Gastrocnemius medialis (tissue), 4 donors: ENCODE results near the gene NDUFS6. TPM values are rescaled to one million over a fixed set of nuclear protein-coding genes. Genes with fewer than 3 reads are reported as not detected.

Experiments
- ATAC-seq, 2 donors: fragments of 150-250 bp; one replicate each; pipeline ENCODE4 v1.9.1; 2016
- DNase-seq, 2 donors: peaks; one replicate each; pipeline ENCODE4 v3.0.0-alpha.2; 2019
- H3K27ac ChIP-seq, 4 donors: fragments of 200-600 bp; sonication (generic); 1 replicate in 1 of 4; 2 replicates in 3 of 4; pipeline ENCODE4 v1.5.1; 2016 to 2018; ENCODE audit warnings: mild to moderate bottlenecking in 2 of 4, moderate library complexity in 1 of 4
- H3K27me3 ChIP-seq, 3 donors: fragments of 200-600 bp; sonication (generic) in 2 of 3; 1 replicate in 1 of 3; 2 replicates in 2 of 3; pipeline versions ENCODE4 v1.5.1 to v1.6.0; 2016 to 2019; ENCODE audit warnings: mild to moderate bottlenecking in 1 of 3, moderate library complexity in 1 of 3
- H3K36me3 ChIP-seq, 2 donors: fragments of 200-600 bp; sonication (generic) in 1 of 2; one replicate each; pipeline ENCODE4 v1.5.1; 2017 to 2018
- H3K4me1 ChIP-seq, 2 donors: fragments of 200-600 bp; sonication (generic) in 1 of 2; one replicate each; pipeline ENCODE4 v1.5.1; 2016 to 2017; ENCODE audit warnings: mild to moderate bottlenecking in 2 of 2
- H3K4me3 ChIP-seq, 4 donors: fragments of 200-600 bp; sonication (generic) in 3 of 4; 1 replicate in 1 of 4; 2 replicates in 3 of 4; pipeline ENCODE4 v1.5.1; 2016 to 2019; ENCODE audit warnings: mild to moderate bottlenecking in 2 of 4
- H3K9me3 ChIP-seq, 3 donors: fragments of 200-600 bp; sonication (generic) in 2 of 3; 1 replicate in 1 of 3; 2 replicates in 2 of 3; pipeline ENCODE4 v1.5.1; 2016 to 2019
- POLR2A ChIP-seq, 2 donors: fragments of 450-650 bp; IDR thresholded peaks; one replicate each; pipeline ENCODE4 v1.6.1; 2017; ENCODE audit warnings: antibody characterized with exemption in 2 of 2, mild to moderate bottlenecking in 2 of 2, moderate library complexity in 2 of 2
- in situ Hi-C, 4 donors: fragments of 200-750 bp; cut with MboI; loops; one replicate each; pipeline versions ENCODE4 v1.15.0 to v1.8.0; 2017; ENCODE audit warnings: low sequenced_read_pairs in 4 of 4
- intact Hi-C: fragments of 100-400 bp; cut with DNase I; formaldehyde crosslinking; loops from one replicate; pipeline ENCODE4 v1.15.1; 2023; ENCODE audit warnings: low total_unique reads
- total RNA-seq, 4 donors: library from RNA; depleted of rRNA; stranded (reverse); fragments of >200 nt; gene quantifications; one replicate each; pipeline versions ENCODE4 v1.1.0 to v1.2.3, GENCODE V29; 2016
- TF ChIP-seq, protein P1 (sequence below), 5 experiments: fragments of 450-650 bp in 3 of 5; fragments of 200-600 bp in 2 of 5; sonication (generic) in 2 of 5; IDR thresholded peaks in 4 of 5; conservative IDR thresholded peaks in 1 of 5; 1 replicate in 4 of 5; 2 replicates in 1 of 5; pipeline ENCODE4 v1.5.1; 2016 to 2019; ENCODE audit warnings: antibody characterized with exemption in 5 of 5, mild to moderate bottlenecking in 3 of 5, moderate library complexity in 3 of 5

The NDUFS6 gene
- total RNA-seq, 4 donors from 2014 or later = 70.8 to 135 (median 106) TPM

DNA sequence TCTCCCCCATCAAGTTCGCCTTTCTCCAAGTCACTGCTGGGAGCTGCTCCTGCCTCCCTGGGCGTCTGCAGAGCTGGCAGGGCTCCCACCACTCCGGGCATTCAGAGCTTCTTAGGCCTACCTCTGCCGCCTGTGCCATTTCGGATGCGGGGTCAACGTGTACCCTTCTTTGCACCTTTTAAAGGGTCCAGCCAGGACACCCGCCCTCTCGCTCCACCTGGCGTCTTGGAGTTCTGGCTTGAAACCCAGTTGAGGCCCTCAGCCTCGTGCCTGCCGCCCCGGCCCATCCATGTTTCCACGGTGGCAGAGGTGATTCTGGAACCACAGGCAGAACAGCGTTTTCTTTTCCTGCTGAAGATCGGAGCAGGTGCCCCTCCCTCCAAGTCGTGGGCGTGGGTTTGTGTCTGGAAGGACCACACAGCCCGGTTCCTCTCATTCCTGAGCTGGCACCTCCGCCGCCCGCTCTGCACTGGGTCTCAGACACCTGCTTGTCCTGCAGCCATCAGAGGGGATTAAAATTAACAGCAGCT, 32.9 kb downstream of the NDUFS6 start:
- H3K27ac ChIP-seq = no peak overlapping the region
- in situ Hi-C loops (no loop called here), intact Hi-C loops (no loop called here)
- no peaks in the 10 kb centered on the region for H3K4me1 ChIP-seq
- no peak for ATAC-seq
- DNase-seq = no peak
- H3K9me3 ChIP-seq = no peaks in the 10 kb centered on the region
- H3K4me3 ChIP-seq = no peak overlapping the region
- TF ChIP-seq POLR2A (IDR thresholded peaks at IDR 0.05) = no peak
- TF ChIP-seq, protein P1, sequence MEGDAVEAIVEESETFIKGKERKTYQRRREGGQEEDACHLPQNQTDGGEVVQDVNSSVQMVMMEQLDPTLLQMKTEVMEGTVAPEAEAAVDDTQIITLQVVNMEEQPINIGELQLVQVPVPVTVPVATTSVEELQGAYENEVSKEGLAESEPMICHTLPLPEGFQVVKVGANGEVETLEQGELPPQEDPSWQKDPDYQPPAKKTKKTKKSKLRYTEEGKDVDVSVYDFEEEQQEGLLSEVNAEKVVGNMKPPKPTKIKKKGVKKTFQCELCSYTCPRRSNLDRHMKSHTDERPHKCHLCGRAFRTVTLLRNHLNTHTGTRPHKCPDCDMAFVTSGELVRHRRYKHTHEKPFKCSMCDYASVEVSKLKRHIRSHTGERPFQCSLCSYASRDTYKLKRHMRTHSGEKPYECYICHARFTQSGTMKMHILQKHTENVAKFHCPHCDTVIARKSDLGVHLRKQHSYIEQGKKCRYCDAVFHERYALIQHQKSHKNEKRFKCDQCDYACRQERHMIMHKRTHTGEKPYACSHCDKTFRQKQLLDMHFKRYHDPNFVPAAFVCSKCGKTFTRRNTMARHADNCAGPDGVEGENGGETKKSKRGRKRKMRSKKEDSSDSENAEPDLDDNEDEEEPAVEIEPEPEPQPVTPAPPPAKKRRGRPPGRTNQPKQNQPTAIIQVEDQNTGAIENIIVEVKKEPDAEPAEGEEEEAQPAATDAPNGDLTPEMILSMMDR (IDR thresholded peaks at IDR 0.05 in 4 of 5, conservative IDR thresholded peaks at IDR 0.05 in 1 of 5) = no peak
- H3K36me3 ChIP-seq = no peaks in the 10 kb centered on the region
- no peaks in the 10 kb centered on the region for H3K27me3 ChIP-seq

DNA sequence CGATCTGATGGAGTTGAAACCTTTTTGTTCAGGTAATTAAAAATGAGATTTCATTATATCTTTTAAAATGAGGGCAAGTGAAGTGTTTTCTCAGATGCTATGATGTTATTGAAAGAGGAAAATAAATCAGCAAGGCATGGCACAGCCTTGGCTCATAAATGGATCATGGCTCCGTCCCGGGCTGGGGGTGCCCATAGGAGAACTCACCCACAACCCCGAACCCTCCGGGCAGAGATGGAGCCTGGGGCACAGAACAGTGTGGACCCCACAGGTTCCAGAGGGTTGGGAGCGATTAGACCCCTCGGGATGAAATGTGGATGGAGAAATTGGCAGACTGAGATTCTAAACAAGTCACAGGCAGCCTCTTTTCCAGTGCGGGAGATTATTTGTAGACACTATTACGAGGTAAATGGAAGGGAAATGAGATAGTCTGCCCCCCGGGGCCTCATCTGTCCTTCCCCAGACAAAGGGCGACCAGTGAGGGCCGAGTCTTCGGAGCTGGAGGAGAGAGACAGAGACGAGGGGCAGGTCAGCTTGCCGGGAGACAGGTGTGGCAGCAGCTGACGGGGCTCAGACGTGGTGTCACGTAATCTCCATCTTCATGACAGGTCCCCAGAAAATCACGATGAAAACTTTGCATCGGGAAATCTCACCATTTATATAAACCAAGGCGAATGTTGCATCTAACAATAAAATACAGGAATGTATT, 33.7 kb downstream of the NDUFS6 start:
- in situ Hi-C loops = no loop called here

DNA sequence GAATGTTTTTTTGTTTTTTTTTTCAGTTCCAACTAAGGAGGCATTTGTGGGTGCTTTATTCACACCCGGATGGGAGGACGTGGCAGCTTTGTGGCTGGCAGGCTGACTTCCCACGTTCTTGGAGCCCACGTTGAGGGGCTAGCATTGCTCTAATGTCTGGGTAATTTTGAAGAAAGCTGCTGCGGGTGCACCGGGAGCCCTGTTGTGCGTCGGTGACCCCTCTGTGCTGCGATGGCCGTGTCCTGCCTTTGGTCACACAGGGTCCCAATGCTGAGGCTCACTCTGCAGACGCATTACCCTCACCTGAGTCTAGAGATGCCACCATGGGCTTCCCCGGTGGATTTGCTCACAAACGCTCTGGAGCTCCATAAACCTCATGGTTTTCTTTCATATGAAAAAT, 34.2 kb downstream of the NDUFS6 start:
- Histone ChIP-seq H3K4me1 (no peaks in the 10 kb centered on the region), H3K9me3 (no peaks in the 10 kb centered on the region), H3K27me3 (peaks cover 0 to 3% (median 3%) of the 10 kb centered on the region in 3 donors), H3K4me3 (no peak overlapping the region), H3K27ac (no peak overlapping the region), H3K36me3 (no peaks in the 10 kb centered on the region)
- ATAC-seq (no peak), DNase-seq (no peak)
- intact Hi-C loops = no loop called here
- TF ChIP-seq POLR2A (IDR thresholded peaks at IDR 0.05) = no peak
- TF ChIP-seq, protein P1 (IDR thresholded peaks at IDR 0.05 in 4 of 5, conservative IDR thresholded peaks at IDR 0.05 in 1 of 5) = no peak
- in situ Hi-C loops = no loop called here

More for the DNA sequence above, 33.7 kb downstream of the NDUFS6 start:
- no peak for TF ChIP-seq POLR2A (IDR thresholded peaks at IDR 0.05)
- H3K27ac ChIP-seq = no peak overlapping the region
- no peaks in the 10 kb centered on the region for H3K36me3 ChIP-seq
- intact Hi-C loops = no loop called here
- no peak for DNase-seq
- no peaks in the 10 kb centered on the region for H3K4me1 ChIP-seq
- H3K4me3 ChIP-seq = no peak overlapping the region
- no peaks in the 10 kb centered on the region for H3K9me3 ChIP-seq
- no peak for ATAC-seq
- H3K27me3 ChIP-seq = peaks cover 0 to 2% (median 0%) of the 10 kb centered on the region in 3 donors

DNA sequence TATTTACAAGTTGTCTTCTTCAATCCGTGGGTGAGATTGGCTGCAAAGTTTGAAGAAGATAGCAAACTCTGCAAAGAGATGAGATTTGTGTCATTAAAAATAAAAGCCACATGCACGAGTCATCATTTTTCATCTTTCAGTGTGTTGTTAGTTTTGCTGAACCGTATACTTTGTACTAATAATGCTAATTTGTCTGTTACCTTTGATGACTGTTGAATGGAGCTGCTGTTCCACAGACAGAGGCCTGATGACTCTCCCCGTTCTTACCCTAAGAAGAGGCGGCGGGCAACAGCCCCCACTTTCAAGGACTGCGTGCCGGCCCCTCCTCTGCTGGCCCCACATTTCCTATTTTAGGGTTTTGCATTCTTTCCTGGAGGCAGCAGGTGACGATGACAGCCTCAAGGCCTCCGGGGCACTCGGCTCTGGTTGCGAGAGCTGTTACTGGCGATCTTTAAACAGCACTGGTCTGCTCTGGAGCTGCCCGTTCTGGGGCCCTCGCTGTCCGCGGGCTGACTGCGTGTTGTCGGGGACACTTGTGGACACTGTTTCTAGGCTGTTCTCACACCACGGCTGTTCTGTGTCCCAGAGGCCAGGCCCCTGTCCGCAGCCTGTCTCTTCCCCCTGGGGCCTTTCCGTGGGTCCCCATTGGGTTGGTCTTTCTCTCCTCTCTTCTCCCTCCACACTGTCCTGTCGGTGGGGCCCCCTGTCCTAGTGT, 35.1 kb downstream of the NDUFS6 start:
- H3K36me3 ChIP-seq = no peaks in the 10 kb centered on the region
- H3K4me3 ChIP-seq = no peak overlapping the region
- in situ Hi-C loops (no loop called here), intact Hi-C loops (no loop called here)
- TF ChIP-seq POLR2A (IDR thresholded peaks at IDR 0.05) = no peak
- TF ChIP-seq, protein P1 (IDR thresholded peaks at IDR 0.05 in 4 of 5, conservative IDR thresholded peaks at IDR 0.05 in 1 of 5) = no peak
- H3K9me3 ChIP-seq = no peaks in the 10 kb centered on the region
- peaks cover 0 to 7% (median 5%) of the 10 kb centered on the region in 3 donors for H3K27me3 ChIP-seq
- H3K4me1 ChIP-seq = no peaks in the 10 kb centered on the region
- H3K27ac ChIP-seq = no peak overlapping the region
- no peak for ATAC-seq
- no peak for DNase-seq
